GM12874 (cell line): Measurements from ENCODE around the gene ANKDD1B.

Experiments
- CTCF ChIP-seq: IDR thresholded peaks from 2 replicates; pipeline ENCODE4 v1.5.1; 2011; ENCODE audit warnings: low read depth, mild to moderate bottlenecking, control low read depth, low read length, moderate library complexity; ENCODE audit not compliant: insufficient read depth

Gene ANKDD1B

GRCh38 chr5:75716715-75717081 is 105.4 kb downstream of the ANKDD1B start:
- no peak for TF ChIP-seq CTCF

- TF ChIP-seq CTCF = no peak
Measured at GRCh38 chr5:75717082-75717922, 106.0 kb downstream of the ANKDD1B start, which contains the start of gene POC5. Gene POC5, minus strand, starts transcription at chr5:75717437. Its CDS starts 4,500 bp downstream, at chr5:75712937.

GRCh38 chr5:75720882-75721281 is 109.6 kb downstream of the ANKDD1B start:
- TF ChIP-seq CTCF = no peak
